GM23338 (cell line): ENCODE data around the gene HABP4. TPM values are rescaled to one million over a fixed set of nuclear protein-coding genes. Genes with fewer than 3 reads are reported as not detected.

Experiments
- ATAC-seq: fragments of 200-7000 bp; cut with Tn5 transposase; 3 replicates; pipeline ENCODE4 v1.9.1; 2020
- DNase-seq: peaks from one replicate; pipeline ENCODE4 v3.0.0-alpha.2; 2015; ENCODE audit warnings: low spot score
- H2AFZ ChIP-seq: fragments of 200-600 bp; sonication (generic); 2 replicates; pipeline ENCODE4 v1.8.0; 2016; ENCODE audit warnings: antibody characterized with exemption, mild to moderate bottlenecking, moderate library complexity
- H3F3A ChIP-seq: fragments of 200-600 bp; sonication (generic); replicated peaks from 2 replicates; pipeline ENCODE4 v1.8.0; 2017; ENCODE audit warnings: antibody characterized with exemption, mixed run types, low read depth
- H3K27ac ChIP-seq: fragments of 200-600 bp; sonication (generic); 2 replicates; pipeline ENCODE4 v1.6.1; 2016; ENCODE audit warnings: low read depth
- H3K27me3 ChIP-seq: fragments of 200-600 bp; sonication (generic); 2 replicates; pipeline ENCODE4 v1.8.0; 2016; ENCODE audit warnings: mild to moderate bottlenecking, mixed run types, moderate library complexity; ENCODE audit not compliant: insufficient read depth
- H3K36me3 ChIP-seq: fragments of 200-600 bp; sonication (generic); 2 replicates; pipeline ENCODE4 v1.8.0; 2016; ENCODE audit warnings: mild to moderate bottlenecking; ENCODE audit not compliant: insufficient read depth
- H3K4me1 ChIP-seq: fragments of 200-600 bp; sonication (generic); 2 replicates; pipeline ENCODE4 v1.8.0; 2016; ENCODE audit warnings: mild to moderate bottlenecking, moderate library complexity; ENCODE audit not compliant: insufficient read depth
- H3K4me2 ChIP-seq: fragments of 200-600 bp; sonication (generic); 2 replicates; pipeline ENCODE4 v1.7.1; 2017; ENCODE audit warnings: mixed run types
- H3K4me3 ChIP-seq: fragments of 200-600 bp; sonication (generic); 2 replicates; pipeline ENCODE4 v1.6.1; 2016; ENCODE audit warnings: mixed run types
- H3K79me2 ChIP-seq: fragments of 200-600 bp; sonication (generic); replicated peaks from 2 replicates; pipeline ENCODE4 v1.8.0; 2017; ENCODE audit warnings: mild to moderate bottlenecking; ENCODE audit not compliant: insufficient read depth
- H3K9me2 ChIP-seq: fragments of 200-600 bp; sonication (generic); 2 replicates; pipeline ENCODE4 v1.8.0; 2017; ENCODE audit not compliant: insufficient read depth
- H4K20me1 ChIP-seq: fragments of 200-600 bp; sonication (generic); replicated peaks from 2 replicates; pipeline ENCODE4 v1.8.0; 2017; ENCODE audit warnings: mild to moderate bottlenecking; ENCODE audit not compliant: insufficient read depth
- H3K27ac Mint-ChIP-seq: 2 replicates; pipeline ENCODE4 v1.8.0; 2020; ENCODE audit warnings: inconsistent platforms, mild to moderate bottlenecking, moderate library complexity, mixed read lengths
- H3K27me3 Mint-ChIP-seq: 3 replicates; pipeline ENCODE4 v1.8.0; 2022; ENCODE audit warnings: low read depth, mild to moderate bottlenecking, moderate library complexity, mixed read lengths, inconsistent platforms; ENCODE audit not compliant: insufficient read depth, poor library complexity
- H3K36me3 Mint-ChIP-seq: 3 replicates; pipeline ENCODE4 v1.8.0; 2021; ENCODE audit warnings: low read depth, mild to moderate bottlenecking, inconsistent platforms, moderate library complexity, mixed read lengths
- H3K4me1 Mint-ChIP-seq: 3 replicates; pipeline ENCODE4 v1.8.0; 2020; ENCODE audit warnings: mild to moderate bottlenecking, inconsistent platforms, mixed read lengths
- H3K4me3 Mint-ChIP-seq: 3 replicates; pipeline ENCODE4 v1.8.0; 2021; ENCODE audit warnings: moderate library complexity, mild to moderate bottlenecking, inconsistent platforms, mixed read lengths
- H3K9me3 Mint-ChIP-seq: 3 replicates; pipeline ENCODE4 v1.8.0; 2020; ENCODE audit warnings: moderate library complexity, mild to moderate bottlenecking, inconsistent platforms, mixed read lengths
- CREB1 ChIP-seq: fragments of 250-450 bp; sonication (Bioruptor Pico); IDR thresholded peaks from 2 replicates; pipeline ENCODE4 v1.5.0; 2020; ENCODE audit warnings: low read depth, mild to moderate bottlenecking, moderate library complexity
- CTCF ChIP-seq, 2 experiments: fragments of 200-600 bp in 1 of 2; sonication (generic) in 1 of 2; conservative IDR thresholded peaks; 2 replicates each; pipeline versions ENCODE4 v1.5.1 to v1.6.1; 2016 to 2017; ENCODE audit warnings: antibody characterized with exemption in 2 of 2, low read depth in 2 of 2, mild to moderate bottlenecking in 2 of 2, moderate library complexity in 1 of 2
- ETS1 ChIP-seq: IDR thresholded peaks from 2 replicates; pipeline ENCODE4 v1.6.1; 2016; ENCODE audit warnings: antibody characterized with exemption
- EZH2 ChIP-seq: fragments of 200-600 bp; sonication (generic); IDR thresholded peaks from one replicate; pipeline ENCODE4 v1.8.0; 2017; ENCODE audit warnings: antibody characterized with exemption, mild to moderate bottlenecking, low read depth; ENCODE audit not compliant: unreplicated experiment
- EZH2phosphoT487 ChIP-seq: fragments of 200-600 bp; sonication (generic); IDR thresholded peaks from one replicate; pipeline ENCODE4 v1.8.1; 2018; ENCODE audit warnings: antibody characterized with exemption; ENCODE audit not compliant: unreplicated experiment
- JUNB ChIP-seq: IDR thresholded peaks from one replicate; pipeline ENCODE4 v1.6.1; 2016; ENCODE audit warnings: antibody characterized with exemption; ENCODE audit not compliant: unreplicated experiment
- NANOG ChIP-seq: IDR thresholded peaks from 2 replicates; pipeline ENCODE4 v1.6.1; 2016; ENCODE audit warnings: antibody characterized with exemption, borderline replicate concordance
- POLR2AphosphoS5 ChIP-seq: IDR thresholded peaks from 2 replicates; pipeline ENCODE4 v1.6.1; 2016; ENCODE audit warnings: antibody characterized with exemption, low read depth
- REST ChIP-seq: IDR thresholded peaks from one replicate; pipeline ENCODE4 v1.6.1; 2018; ENCODE audit warnings: antibody characterized with exemption; ENCODE audit not compliant: unreplicated experiment
- STAT1 ChIP-seq: IDR thresholded peaks from one replicate; pipeline ENCODE4 v1.6.1; 2016; ENCODE audit warnings: antibody characterized with exemption; ENCODE audit not compliant: unreplicated experiment
- ZNF114 ChIP-seq: fragments of 250-450 bp; sonication (Bioruptor Pico); IDR thresholded peaks from 2 replicates; pipeline ENCODE4 v1.5.0; 2020; ENCODE audit warnings: mild to moderate bottlenecking, moderate library complexity
- ZNF331 ChIP-seq: fragments of 250-450 bp; sonication (Bioruptor Pico); IDR thresholded peaks from 2 replicates; pipeline ENCODE4 v1.5.0; 2020; ENCODE audit warnings: low read depth, mild to moderate bottlenecking, moderate library complexity
- ZNF462 ChIP-seq: fragments of 250-450 bp; sonication (Bioruptor Pico); IDR thresholded peaks from 2 replicates; pipeline ENCODE4 v1.5.0; 2020; ENCODE audit warnings: mild to moderate bottlenecking, moderate library complexity
- polyA plus RNA-seq: library from polyadenylated mRNA; unstranded; fragments of >200 nt; fragmentation: Nextera tagmentation; extraction: Ambion mirVana; gene quantifications from 2 replicates; pipeline ENCODE4 v1.2.1, GENCODE V29; 2016
- total RNA-seq: library from RNA; depleted of rRNA; stranded (reverse); fragments of >200 nt; shearing (Covaris generic); gene quantifications from 2 replicates; pipeline ENCODE4 v1.2.3, GENCODE V29; 2014

Gene HABP4
- total and polyA plus RNA-seq, 2 experiments from 2014 or later, result 8.8 to 9.9 TPM

- Mint-ChIP-seq H3K9me3 (no peaks in the 10 kb centered on the region), H3K27me3 (peaks cover 1% of the 10 kb centered on the region), H3K27ac (no peak overlapping the region), H3K4me1 (peaks cover 34% of the 10 kb centered on the region), H3K36me3 (peaks cover 11% of the 10 kb centered on the region; the same call in 1 of the 3 replicates), H3K4me3 (no peak overlapping the region)
- Histone ChIP-seq H3K79me2 (0 out of 2 replicates have a peak, but pooled peaks cover 4% of the 10 kb centered on the region), H3K27me3 (no peaks in the 10 kb centered on the region), H3K4me3 (no peak overlapping the region), H4K20me1 (no peaks in the 10 kb centered on the region), H3F3A (no peaks in the 10 kb centered on the region), H2AFZ (no peak overlapping the region), H3K36me3 (peaks cover 5% of the 10 kb centered on the region; the same call in 1 of the 2 replicates), H3K27ac (peak overlapping the region; percentile 6; the same call in 1 of the 2 replicates), H3K9me2 (no peaks in the 10 kb centered on the region), H3K4me1 (peaks cover 31% of the 10 kb centered on the region), H3K4me2 (no peak overlapping the region)
- ATAC-seq, result no peak
- no peak for DNase-seq
- no peak for TF ChIP-seq CREB1 (CRISPR knock-in tag)
- no peak for TF ChIP-seq ETS1
- no peak for TF ChIP-seq CTCF (conservative IDR thresholded peaks at IDR 0.05; ENCODE audit: low read depth in 2 of 2)
- TF ChIP-seq STAT1, result no peak
- TF ChIP-seq REST, result no peak
- no peak for TF ChIP-seq ZNF462 (CRISPR knock-in tag)
- no peak for TF ChIP-seq JUNB
- no peak for TF ChIP-seq NANOG
- TF ChIP-seq EZH2phosphoT487, result no peak
- TF ChIP-seq ZNF331 (CRISPR knock-in tag), result no peak
- TF ChIP-seq POLR2AphosphoS5, result no peak
- no peak for TF ChIP-seq ZNF114 (CRISPR knock-in tag)
- no peak for TF ChIP-seq EZH2
These were observed 14.5 kb downstream of the HABP4 start for GRCh38 chr9:96464426-96464825.
